Lung (tissue), 16 donors: ENCODE data around the gene ZNF549. TPM values are rescaled to one million over a fixed set of nuclear protein-coding genes. Genes with fewer than 3 reads are reported as not detected.
"Not testable (repeated sequence)": the region's sequence is repeated elsewhere in the genome, so short reads cannot be mapped to it uniquely, and the experiment has no call there.

Experiments
- ATAC-seq: fragments of 200-7000 bp; cut with Tn5 transposase; one replicate; pipeline ENCODE4 v1.9.1; 2020; ENCODE audit warnings: moderate number of reproducible peaks; ENCODE audit not compliant: insufficient read depth, low FRiP score
- DNase-seq, 3 donors: peaks; one replicate each; pipeline ENCODE4 v3.0.0-alpha.2; 2013 to 2017
- H3K27ac ChIP-seq, 2 donors: one replicate each; pipeline ENCODE4 v1.5.1; 2013; ENCODE audit warnings: mild to moderate bottlenecking in 2 of 2, moderate library complexity in 2 of 2, control low read depth in 1 of 2, inconsistent platforms in 1 of 2, low read depth in 1 of 2, low read length in 1 of 2
- H3K27me3 ChIP-seq, 3 donors: one replicate each; pipeline ENCODE4 v1.5.1; 2013; ENCODE audit warnings: low read length in 2 of 3; ENCODE audit not compliant: control insufficient read depth in 3 of 3, insufficient read depth in 3 of 3
- H3K36me3 ChIP-seq, 4 donors: one replicate each; pipeline ENCODE4 v1.5.1; 2013; ENCODE audit warnings: low read length in 4 of 4, mild to moderate bottlenecking in 1 of 4, moderate library complexity in 1 of 4; ENCODE audit not compliant: control insufficient read depth in 4 of 4, insufficient read depth in 4 of 4
- H3K4me1 ChIP-seq, 5 donors: one replicate each; pipeline ENCODE4 v1.5.1; 2013; ENCODE audit warnings: low read length in 5 of 5, mild to moderate bottlenecking in 2 of 5, moderate library complexity in 1 of 5; ENCODE audit not compliant: control insufficient read depth in 5 of 5, insufficient read depth in 5 of 5
- H3K4me3 ChIP-seq: one replicate; pipeline ENCODE4 v1.5.1; 2013; ENCODE audit warnings: mild to moderate bottlenecking, control low read depth, moderate library complexity
- H3K9ac ChIP-seq, 2 donors: one replicate each; pipeline ENCODE4 v1.5.1; 2013; ENCODE audit warnings: low read length in 2 of 2, control low read depth in 1 of 2; ENCODE audit not compliant: insufficient read depth in 1 of 2
- H3K9me3 ChIP-seq, 4 donors: one replicate each; pipeline ENCODE4 v1.5.1; 2013; ENCODE audit warnings: low read length in 3 of 4, mild to moderate bottlenecking in 1 of 4, moderate library complexity in 1 of 4; ENCODE audit not compliant: control insufficient read depth in 4 of 4, insufficient read depth in 3 of 4
- WGBS, 2 donors: extraction: QIAGEN DNeasy Blood & Tissue Kit; methylation state at CpG; one replicate each; pipeline ENCODE4 v1.1.7; 2013; 5-methylcytosine and 5-hydroxymethylcytosine counted together
- long read RNA-seq, 5 donors: transcript quantifications; one replicate each; lab custom pipeline, GENCODE V29; 2026
- polyA plus RNA-seq, 2 donors: library from polyadenylated mRNA; stranded (reverse); fragments of 200-250 nt; gene quantifications; one replicate each; pipeline ENCODE4 v1.2.1, GENCODE V29; 2013
- total RNA-seq, 2 donors: library from RNA; depleted of rRNA in 1 of 2; stranded (reverse); fragments of >200 nt in 1 of 2; gene quantifications; one replicate each; pipeline ENCODE4 v1.2.1, GENCODE V29; 2014 to 2021
- TF ChIP-seq, protein P1 (sequence below): IDR thresholded peaks from 2 replicates; pipeline ENCODE4 v1.5.1; 2012; ENCODE audit warnings: mild to moderate bottlenecking; ENCODE audit errors: control extremely low read depth, extremely low read depth
- donor health status: control.
- donor health status: control.
- donor health status: Bipolar disorder and iron deficiency.
- donor health status: healthy.
- donor health status: DM: yes; HTN: yes; CAD: no.

The ZNF549 gene
- total RNA-seq (10 to 100 TPM in 1 of 2 donors, 1 to 10 TPM in 1; 4.8 to 14.8 TPM), polyA plus RNA-seq (1 to 10 TPM; 1.7 to 2.4 TPM)
- long read RNA-seq, donor 1, full-length matches to known transcripts, result 5 of 5 reads
- long read RNA-seq, donor 1, partial matches to known transcripts, result 0 of 5 reads
- long read RNA-seq, donor 1, other reads (novel, unspliced or antisense), result 0 of 5 reads
- long read RNA-seq, donor 2, full-length matches to known transcripts, result 1 of 1 reads
- long read RNA-seq, donor 2, partial matches to known transcripts, result 0 of 1 reads
- long read RNA-seq, donor 2, other reads (novel, unspliced or antisense), result 0 of 1 reads
- long read RNA-seq, donor 3, full-length matches to known transcripts, result 3 of 3 reads
- long read RNA-seq, donor 3, partial matches to known transcripts, result 0 of 3 reads
- long read RNA-seq, donor 3, other reads (novel, unspliced or antisense), result 0 of 3 reads
- long read RNA-seq, donor 4, full-length matches to known transcripts, result 4 of 11 reads
- long read RNA-seq, donor 4, partial matches to known transcripts, result 7 of 11 reads
- long read RNA-seq, donor 4, other reads (novel, unspliced or antisense), result 0 of 11 reads
- long read RNA-seq, donor 5, full-length matches to known transcripts, result 6 of 11 reads
- long read RNA-seq, donor 5, partial matches to known transcripts, result 5 of 11 reads
- long read RNA-seq, donor 5, other reads (novel, unspliced or antisense), result 0 of 11 reads

DNA sequence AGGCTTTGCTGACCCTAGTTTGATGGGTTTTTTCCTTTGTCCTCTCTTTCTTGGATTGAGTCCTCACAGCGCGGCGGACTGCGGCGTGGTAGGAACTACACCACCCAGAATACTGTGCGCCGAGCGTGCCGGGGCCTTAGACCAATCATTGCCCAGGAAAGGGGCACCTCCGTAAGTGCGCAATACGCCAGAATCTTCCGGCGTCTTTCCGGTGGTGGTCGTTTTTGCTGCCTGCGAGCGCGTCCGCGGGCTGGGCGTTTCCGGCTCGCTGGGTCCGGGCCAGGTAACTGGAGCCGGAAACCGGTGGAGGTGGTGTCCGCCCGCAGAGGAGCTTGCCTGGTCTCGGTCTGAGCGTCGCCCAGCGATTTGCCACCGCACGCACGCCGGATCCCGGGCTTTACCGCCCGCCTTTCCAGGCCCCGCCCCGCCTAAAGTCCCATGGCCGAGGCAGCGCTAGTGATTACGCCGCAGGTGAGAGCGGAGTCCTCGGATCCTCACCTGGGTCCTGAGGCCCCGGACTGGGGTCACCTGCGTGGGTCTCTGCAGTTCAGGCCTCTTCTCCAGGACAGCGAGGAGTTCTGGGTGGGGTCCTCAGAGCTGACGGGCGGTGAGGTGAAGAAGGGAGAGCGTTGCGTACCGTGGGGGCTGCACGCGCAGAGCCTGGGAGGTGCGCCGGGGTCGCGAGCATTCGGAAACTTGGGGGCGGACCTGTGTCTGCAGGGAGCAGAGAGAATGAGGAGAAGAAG lies at the start of gene ZNF549:
Gene ZNF549 (plus strand): TSS at position 221 of the 746 bp plus-strand sequence. CDS start 218 bp downstream, at position 439.
- DNase-seq, result peak; percentile 92 to 96 (median 93)
- H3K4me1 ChIP-seq, result peaks cover 0 to 13% (median 3%) of the 10 kb centered on the region in 5 donors
- H3K27me3 ChIP-seq, result no peaks in the 10 kb centered on the region
- peaks cover 0 to 17% (median 12%) of the 10 kb centered on the region in 4 donors for H3K9me3 ChIP-seq
- peaks cover 0 to 24% (median 14%) of the 10 kb centered on the region in 4 donors for H3K36me3 ChIP-seq
- TF ChIP-seq, protein P1, sequence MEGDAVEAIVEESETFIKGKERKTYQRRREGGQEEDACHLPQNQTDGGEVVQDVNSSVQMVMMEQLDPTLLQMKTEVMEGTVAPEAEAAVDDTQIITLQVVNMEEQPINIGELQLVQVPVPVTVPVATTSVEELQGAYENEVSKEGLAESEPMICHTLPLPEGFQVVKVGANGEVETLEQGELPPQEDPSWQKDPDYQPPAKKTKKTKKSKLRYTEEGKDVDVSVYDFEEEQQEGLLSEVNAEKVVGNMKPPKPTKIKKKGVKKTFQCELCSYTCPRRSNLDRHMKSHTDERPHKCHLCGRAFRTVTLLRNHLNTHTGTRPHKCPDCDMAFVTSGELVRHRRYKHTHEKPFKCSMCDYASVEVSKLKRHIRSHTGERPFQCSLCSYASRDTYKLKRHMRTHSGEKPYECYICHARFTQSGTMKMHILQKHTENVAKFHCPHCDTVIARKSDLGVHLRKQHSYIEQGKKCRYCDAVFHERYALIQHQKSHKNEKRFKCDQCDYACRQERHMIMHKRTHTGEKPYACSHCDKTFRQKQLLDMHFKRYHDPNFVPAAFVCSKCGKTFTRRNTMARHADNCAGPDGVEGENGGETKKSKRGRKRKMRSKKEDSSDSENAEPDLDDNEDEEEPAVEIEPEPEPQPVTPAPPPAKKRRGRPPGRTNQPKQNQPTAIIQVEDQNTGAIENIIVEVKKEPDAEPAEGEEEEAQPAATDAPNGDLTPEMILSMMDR, result no peak
- H3K4me3 ChIP-seq, result peak within 1 kb of the TSS; percentile 87
- peak; percentile 97 for ATAC-seq
- peak within 1 kb of the TSS; percentile 74 to 91 for H3K27ac ChIP-seq
- H3K9ac ChIP-seq, result peak within 1 kb of the TSS; percentile 76 to 89
- 1% methylated on average over 63 to 64 of the region's 64 CpGs for WGBS, 2 donors

DNA sequence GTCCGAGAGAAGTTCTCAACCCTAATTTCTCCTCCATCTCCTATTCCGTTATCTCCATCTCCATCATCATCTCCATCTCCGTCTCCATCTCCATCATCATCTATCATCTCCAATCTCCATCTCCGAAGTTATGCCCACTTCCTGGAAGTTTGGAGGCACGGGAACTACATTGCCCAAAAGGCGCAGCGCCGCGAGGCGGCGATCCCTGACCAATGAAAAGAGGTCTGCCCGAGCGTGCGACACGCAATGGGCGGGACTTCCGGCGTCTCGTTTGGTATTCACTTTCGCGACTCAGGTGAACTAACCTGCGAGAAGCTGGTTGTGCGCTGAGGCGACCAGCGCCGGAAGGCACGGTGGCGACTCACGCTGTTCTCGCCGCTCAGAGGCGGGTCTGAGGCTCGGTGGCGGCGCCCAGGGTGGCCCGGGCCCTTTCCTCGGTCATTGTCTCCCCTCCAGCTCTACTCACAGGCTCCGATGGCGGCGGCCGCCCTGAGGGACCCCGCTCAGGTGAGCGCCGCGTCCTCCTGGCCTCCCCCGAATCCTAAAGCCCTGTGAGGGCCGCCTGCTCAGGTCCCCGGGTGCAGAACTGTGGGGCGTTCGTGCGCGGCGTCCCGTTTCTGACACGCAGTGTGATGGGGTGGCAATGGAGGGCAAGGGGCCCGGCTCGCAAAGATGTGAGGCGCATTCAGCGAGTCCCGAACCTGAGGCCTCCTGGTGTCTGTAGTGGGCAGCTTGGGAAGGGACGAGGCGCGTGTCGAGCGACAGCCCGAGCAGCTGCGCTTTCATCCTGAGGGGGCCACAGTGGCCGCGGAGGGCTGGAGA lies 39.5 kb upstream of the ZNF549 start, which contains the start of gene ZNF419:
Gene ZNF419 (plus strand): TSS at position 274 of the 822 bp plus-strand sequence. CDS start 201 bp downstream, at position 475.
- WGBS, 2 donors, result 1% methylated on average over 53 to 58 of the region's 69 CpGs
- peak within 1 kb of the TSS; percentile 88 to 89 for H3K27ac ChIP-seq
- ATAC-seq, result peak; percentile 96

DNA sequence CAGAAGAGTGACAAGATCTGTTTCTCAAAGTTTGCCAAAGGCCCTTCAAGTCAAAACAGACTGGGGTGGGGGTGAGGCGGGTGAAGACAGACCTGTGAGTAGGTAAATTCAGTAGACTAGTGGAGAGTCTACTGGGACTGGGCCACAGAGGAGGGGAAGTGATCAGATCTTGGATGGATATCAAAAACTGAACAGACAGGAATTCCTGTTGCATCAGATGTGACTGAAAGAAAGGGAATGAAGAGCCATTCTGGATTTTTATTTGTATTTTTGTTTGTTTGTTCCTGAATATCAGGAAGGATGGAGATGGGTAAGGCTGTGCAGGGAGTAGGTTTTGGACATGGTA lies 38.9 kb upstream of the ZNF549 start:
- not testable (repeated sequence) for ATAC-seq, H3K27me3 ChIP-seq, H3K4me1 ChIP-seq, H3K27ac ChIP-seq
- WGBS, 2 donors, result no CpG with 5 or more reads among the region's 1 CpG
- Histone ChIP-seq H3K9me3 (peaks cover 0 to 25% (median 5%) of the 10 kb centered on the region in 4 donors), H3K4me3 (peak overlapping the region; percentile 21), H3K36me3 (peaks cover 9 to 31% (median 19%) of the 10 kb centered on the region in 4 donors), H3K9ac (peak overlapping the region in 1 of 2 donors; percentile 37)
- peak in 2 of 3 donors; percentile 20 to 54 for DNase-seq

More for the DNA sequence above, 39.5 kb upstream of the ZNF549 start, which contains the start of gene ZNF419:
- peaks cover 0 to 22% (median 4%) of the 10 kb centered on the region in 4 donors for H3K9me3 ChIP-seq
- DNase-seq, result peak; percentile 92 to 95 (median 93)
- peak within 1 kb of the TSS in 1 of 2 donors; percentile 84 for H3K9ac ChIP-seq
- not testable (repeated sequence) for H3K4me1 ChIP-seq, H3K27me3 ChIP-seq
- H3K4me3 ChIP-seq, result peak within 1 kb of the TSS; percentile 95
- H3K36me3 ChIP-seq, result peaks cover 7 to 25% (median 15%) of the 10 kb centered on the region in 4 donors

DNA sequence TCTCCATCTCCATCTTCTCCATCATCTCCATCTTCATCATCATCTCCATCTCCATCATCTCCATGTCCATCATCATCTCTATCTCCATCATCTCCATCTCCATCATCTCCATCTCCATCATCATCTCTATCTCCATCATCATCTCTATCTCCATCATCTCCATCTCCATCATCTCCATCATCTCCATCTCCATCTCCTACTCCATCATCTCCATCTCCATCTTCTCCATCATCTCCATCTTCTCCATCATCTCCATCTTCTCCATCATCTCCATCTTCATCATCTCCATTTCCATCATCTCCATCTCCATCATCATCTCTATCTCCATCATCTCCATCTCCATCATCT lies 27.9 kb upstream of the ZNF549 start:
- H3K27me3 ChIP-seq, H3K4me1 ChIP-seq, H3K4me3 ChIP-seq, DNase-seq, H3K27ac ChIP-seq, H3K9ac ChIP-seq, ATAC-seq: not testable (repeated sequence)
- Histone ChIP-seq H3K36me3 (peaks cover 6 to 27% (median 14%) of the 10 kb centered on the region in 4 donors), H3K9me3 (peaks cover 0 to 17% (median 14%) of the 10 kb centered on the region in 4 donors)

DNA sequence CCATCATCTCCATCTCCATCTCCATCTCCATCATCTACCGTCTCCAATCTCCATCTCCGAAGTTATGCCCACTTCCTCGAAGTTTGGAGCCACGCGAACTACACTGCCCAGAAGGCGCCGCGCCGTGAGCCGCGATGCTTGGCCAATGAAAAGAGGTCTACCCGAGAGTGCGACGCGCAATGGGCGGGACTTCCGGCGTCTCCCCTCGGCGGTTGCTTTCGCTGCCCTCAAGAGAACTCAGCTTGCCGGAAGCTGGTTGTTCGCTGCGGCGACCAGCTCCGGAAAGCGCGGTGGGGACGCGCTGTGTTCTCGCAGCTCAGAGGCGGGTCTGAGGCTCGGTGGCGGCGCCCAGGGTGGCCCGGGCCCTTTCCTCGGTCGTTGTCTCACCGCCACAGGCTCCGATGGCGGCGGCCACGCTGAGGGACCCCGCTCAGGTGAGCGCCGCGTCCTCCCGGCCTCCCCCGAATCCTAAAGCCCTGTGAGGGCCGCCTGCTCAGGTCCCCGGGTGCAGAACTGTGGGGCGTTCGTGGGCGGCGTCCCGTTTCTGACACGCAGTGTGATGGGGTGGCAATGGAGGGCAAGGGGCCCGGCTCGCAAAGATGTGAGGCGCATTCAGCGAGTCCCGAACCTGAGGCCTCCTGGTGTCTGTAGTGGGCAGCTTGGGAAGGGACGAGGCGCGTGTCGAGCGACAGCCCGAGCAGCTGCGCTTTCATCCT lies 27.3 kb upstream of the ZNF549 start, which contains the start of gene ZNF773:
Gene ZNF773 (plus strand): TSS at position 259 of the 716 bp plus-strand sequence. CDS start 143 bp downstream, at position 402.
- DNase-seq (peak; percentile 96 to 99 (median 96)), ATAC-seq (peak; percentile 98)
- Histone ChIP-seq H3K36me3 (peaks cover 6 to 26% (median 14%) of the 10 kb centered on the region in 4 donors), H3K9ac (peak within 1 kb of the TSS; percentile 11 to 81), H3K27ac (peak within 1 kb of the TSS; percentile 90 to 94), H3K9me3 (peaks cover 0 to 20% (median 15%) of the 10 kb centered on the region in 4 donors), H3K4me3 (peak within 1 kb of the TSS; percentile 94)
- H3K27me3 ChIP-seq, H3K4me1 ChIP-seq: not testable (repeated sequence)
- 0 to 1% methylated on average over 53 to 60 of the region's 69 CpGs for WGBS, 2 donors

DNA sequence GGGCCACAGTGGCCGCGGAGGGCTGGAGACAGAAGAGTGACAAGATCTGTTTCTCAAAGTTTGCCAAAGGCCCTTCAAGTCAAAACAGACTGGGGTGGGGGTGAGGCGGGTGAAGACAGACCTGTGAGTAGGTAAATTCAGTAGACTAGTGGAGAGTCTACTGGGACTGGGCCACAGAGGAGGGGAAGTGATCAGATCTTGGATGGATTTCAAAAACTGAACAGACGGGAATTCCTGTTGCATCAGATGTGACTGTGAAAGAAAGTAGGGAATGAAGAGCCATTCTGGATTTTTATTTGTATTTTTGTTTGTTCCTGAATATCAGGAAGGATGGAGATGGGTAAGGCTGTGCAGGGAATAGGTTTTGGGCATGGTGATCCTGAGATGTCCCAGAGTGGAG lies 26.8 kb upstream of the ZNF549 start:
- H3K36me3 ChIP-seq, result peaks cover 8 to 30% (median 17%) of the 10 kb centered on the region in 4 donors
- not testable (repeated sequence) for H3K27ac ChIP-seq, H3K27me3 ChIP-seq, H3K4me1 ChIP-seq, ATAC-seq
- peak overlapping the region; percentile 35 for H3K4me3 ChIP-seq
- peak overlapping the region in 1 of 2 donors; percentile 11 for H3K9ac ChIP-seq
- 5 to 8% methylated on average over 1 of the region's 4 CpGs for WGBS, 2 donors
- DNase-seq, result peak in 2 of 3 donors; percentile 54 to 58
- peaks cover 0 to 22% (median 16%) of the 10 kb centered on the region in 4 donors for H3K9me3 ChIP-seq
